OCI-LY3 (cell line): ENCODE results near the gene SNCAIP.

Experiments
- H2AFZ ChIP-seq: fragments of 200-600, 300-600 bp; shearing (Covaris generic); 2 replicates; pipeline ENCODE4 v1.6.0; 2014; ENCODE audit warnings: antibody characterized with exemption, low read depth, low read length
- H3K27ac ChIP-seq: fragments of 200-600, 300-600 bp; sonication (generic); 2 replicates; pipeline ENCODE4 v1.5.1; 2014; ENCODE audit warnings: mild to moderate bottlenecking, low read length, moderate library complexity, mixed read lengths
- H3K27me3 ChIP-seq: fragments of 200-600, 300-600 bp; sonication (generic); 2 replicates; pipeline ENCODE4 v1.6.1; 2014; ENCODE audit warnings: low read depth, low read length, mixed read lengths
- H3K36me3 ChIP-seq: fragments of 200-600, 300-600 bp; sonication (generic); replicated peaks from 2 replicates; pipeline ENCODE3; 2014; ENCODE audit warnings: low read depth, low read length, mixed read lengths
- H3K4me1 ChIP-seq: fragments of 300-600, 200-600 bp; sonication (generic); 2 replicates; pipeline ENCODE4 v1.6.1; 2014; ENCODE audit warnings: low read length, mixed read lengths
- H3K4me2 ChIP-seq: fragments of 200-600, 300-600 bp; sonication (generic); 2 replicates; pipeline ENCODE4 v1.6.1; 2014; ENCODE audit warnings: low read length, mixed read lengths
- H3K4me3 ChIP-seq: fragments of 300-600, 200-600 bp; sonication (generic); 2 replicates; pipeline ENCODE4 v1.5.1; 2014; ENCODE audit warnings: antibody characterized with exemption, mild to moderate bottlenecking, low read length, moderate library complexity
- H3K79me2 ChIP-seq: fragments of 300-600, 200-600 bp; shearing (Covaris generic); 2 replicates; pipeline ENCODE4 v1.6.1; 2014; ENCODE audit warnings: mild to moderate bottlenecking, low read length, mixed read lengths
- H3K9ac ChIP-seq: fragments of 300-600, 200-600 bp; shearing (Covaris generic); 2 replicates; pipeline ENCODE4 v1.6.0; 2014; ENCODE audit warnings: mild to moderate bottlenecking, low read length, moderate library complexity
- H3K9me3 ChIP-seq: fragments of 200-600, 300-600 bp; shearing (Covaris generic); 2 replicates; pipeline ENCODE4 v1.6.1; 2014; ENCODE audit warnings: low read length, mixed read lengths; ENCODE audit not compliant: insufficient read depth
- H4K20me1 ChIP-seq: fragments of 200-600, 300-600 bp; sonication (generic); 2 replicates; pipeline ENCODE4 v1.6.1; 2016; ENCODE audit warnings: low read length, mixed read lengths; ENCODE audit not compliant: insufficient read depth
- CTCF ChIP-seq: fragments of 200-600, 300-600 bp; sonication (generic); IDR thresholded peaks from 2 replicates; pipeline ENCODE4 v1.5.1; 2014; ENCODE audit warnings: antibody characterized with exemption, low read length, low read depth
- EZH2phosphoT487 ChIP-seq: fragments of 200-600 bp; shearing (Covaris generic); IDR thresholded peaks from 2 replicates; pipeline ENCODE4 v1.6.1; 2018; ENCODE audit warnings: antibody characterized with exemption, mixed run types, low read depth

SNCAIP gene

DNA sequence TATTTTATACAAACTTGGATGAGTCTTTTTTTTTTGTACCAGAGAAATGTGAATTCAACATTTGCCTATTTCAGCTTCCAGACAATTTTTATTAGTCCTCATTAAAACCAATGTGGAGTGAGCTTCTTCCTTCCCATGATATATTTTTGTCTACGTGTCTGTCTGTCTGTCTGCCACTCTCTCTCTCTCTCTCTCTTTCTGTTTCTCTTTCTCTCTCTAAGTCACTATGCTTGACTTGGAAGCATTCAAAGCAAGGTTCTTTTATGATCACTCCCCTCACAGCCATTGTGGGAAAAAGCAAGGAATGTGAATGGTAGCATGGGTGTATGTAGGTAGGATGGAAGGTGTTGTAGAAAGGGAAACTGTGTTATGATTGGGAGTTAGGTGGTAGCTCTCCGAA, 80.2 kb downstream of the SNCAIP start:
- Histone ChIP-seq H3K4me1 (no peaks in the 10 kb centered on the region), H4K20me1 (no peaks in the 10 kb centered on the region), H3K4me3 (no peak overlapping the region), H3K9ac (no peak overlapping the region), H3K27me3 (no peaks in the 10 kb centered on the region), H3K27ac (no peak overlapping the region), H3K9me3 (no peaks in the 10 kb centered on the region), H3K4me2 (no peak overlapping the region), H3K36me3 (no peaks in the 10 kb centered on the region), H3K79me2 (no peaks in the 10 kb centered on the region), H2AFZ (no peak overlapping the region)
- TF ChIP-seq CTCF (no peak), EZH2phosphoT487 (no peak)

DNA sequence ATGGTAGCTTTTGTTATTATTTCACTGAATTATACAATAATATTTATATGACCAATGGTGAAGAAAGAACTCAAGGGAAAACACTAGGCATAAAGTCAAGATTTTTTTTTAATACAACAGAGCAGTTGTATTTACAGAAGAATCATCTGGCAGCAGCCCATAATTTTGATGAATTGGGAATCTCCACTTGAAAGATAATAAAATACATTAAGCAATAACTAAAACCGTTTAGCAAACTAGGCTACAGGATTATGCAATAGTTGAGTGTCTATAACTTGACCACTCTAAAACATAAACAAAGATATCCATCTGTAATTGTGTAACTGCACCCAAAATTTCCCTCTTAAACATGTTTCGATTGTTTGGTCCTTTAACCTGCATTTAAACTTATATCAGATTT, 80.8 kb downstream of the SNCAIP start:
- TF ChIP-seq CTCF: no peak
- no peak for TF ChIP-seq EZH2phosphoT487

GRCh38 chr5:122394284-122394930, 82.4 kb downstream of the SNCAIP start:
- H3K9me3 ChIP-seq: no peaks in the 10 kb centered on the region
- H3K4me1 ChIP-seq: no peaks in the 10 kb centered on the region
- H3K79me2 ChIP-seq: no peaks in the 10 kb centered on the region
- no peaks in the 10 kb centered on the region for H3K27me3 ChIP-seq
- no peak overlapping the region for H3K27ac ChIP-seq
- no peak for TF ChIP-seq CTCF
- no peak for TF ChIP-seq EZH2phosphoT487
- H3K9ac ChIP-seq: no peak overlapping the region
- H4K20me1 ChIP-seq: no peaks in the 10 kb centered on the region
- H2AFZ ChIP-seq: no peak overlapping the region
- H3K4me3 ChIP-seq: no peak overlapping the region
- H3K4me2 ChIP-seq: no peak overlapping the region
- H3K36me3 ChIP-seq: no peaks in the 10 kb centered on the region

More for the DNA sequence above, 80.8 kb downstream of the SNCAIP start:
- Histone ChIP-seq H3K36me3 (no peaks in the 10 kb centered on the region), H3K27me3 (no peaks in the 10 kb centered on the region), H4K20me1 (no peaks in the 10 kb centered on the region), H3K4me3 (no peak overlapping the region), H2AFZ (no peak overlapping the region), H3K79me2 (no peaks in the 10 kb centered on the region), H3K27ac (no peak overlapping the region), H3K4me2 (no peak overlapping the region), H3K9me3 (no peaks in the 10 kb centered on the region), H3K9ac (no peak overlapping the region), H3K4me1 (no peaks in the 10 kb centered on the region)

DNA sequence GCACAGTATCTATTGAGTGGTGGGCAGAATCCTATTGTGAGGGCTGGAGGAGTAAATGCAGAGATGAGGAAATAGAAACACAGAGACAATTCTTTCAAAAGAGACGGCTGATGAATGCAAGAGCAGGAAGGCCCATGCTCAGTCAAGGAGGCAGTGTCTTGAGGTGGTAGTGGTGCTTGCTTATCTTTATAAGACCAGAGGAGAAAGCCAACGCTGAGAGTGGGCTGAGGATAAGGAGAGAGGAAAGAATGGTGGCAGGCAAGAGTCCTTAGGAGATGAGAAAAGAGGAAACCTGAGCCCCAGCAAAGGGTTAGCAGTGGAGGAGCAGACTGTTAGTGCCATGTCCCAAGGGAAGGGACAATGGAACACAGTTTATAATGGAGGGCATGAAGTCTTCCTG, 86.0 kb downstream of the SNCAIP start:
- Histone ChIP-seq H3K9ac (no peak overlapping the region), H3K4me1 (peaks cover 11% of the 10 kb centered on the region), H3K9me3 (no peaks in the 10 kb centered on the region), H3K27ac (no peak overlapping the region), H4K20me1 (no peaks in the 10 kb centered on the region), H3K79me2 (no peaks in the 10 kb centered on the region), H3K36me3 (no peaks in the 10 kb centered on the region), H2AFZ (no peak overlapping the region), H3K4me2 (no peak overlapping the region), H3K27me3 (no peaks in the 10 kb centered on the region), H3K4me3 (no peak overlapping the region)
- TF ChIP-seq EZH2phosphoT487 (no peak), CTCF (no peak)
